ENCODE measurements around the gene NUDT6.

The NUDT6 gene

GRCh38 chr4:122921971-122922876 lies at the start of gene NUDT6:
Gene NUDT6, minus strand, starts transcription at chr4:122922597. Its CDS starts 25 bp downstream, at chr4:122922572.
- H3K27me3 ChIP-seq (ENCODE audit: insufficient read depth, low read length), result no peaks in the 10 kb centered on the region
- H3K27ac ChIP-seq (ENCODE audit: low read length), result peak within 1 kb of the TSS; percentile 46
- H3K4me1 ChIP-seq (ENCODE audit: insufficient read depth, low read length), result peaks cover 6% of the 10 kb centered on the region; the same call in 1 of the 2 replicates
- H3K4me3 ChIP-seq (ENCODE audit: low read length), result peak within 1 kb of the TSS; percentile 97
- H3K36me3 ChIP-seq (ENCODE audit: insufficient read depth, low read depth, low read length), result 0 out of 2 replicates have a peak, but pooled peaks cover under 1% of the 10 kb centered on the region
- peak within 1 kb of the TSS; percentile 91 for H3K9ac ChIP-seq (ENCODE audit: low read depth, low read length)
- no peaks in the 10 kb centered on the region for H3K9me3 ChIP-seq (ENCODE audit: insufficient read depth, low read depth, low read length)

GRCh38 chr4:122968227-122968812 lies 45.9 kb upstream of the NUDT6 start:
- no peaks in the 10 kb centered on the region for H3K27me3 ChIP-seq (ENCODE audit: insufficient read depth, low read length)
- no peak overlapping the region for H3K9ac ChIP-seq (ENCODE audit: low read depth, low read length)
- no peaks in the 10 kb centered on the region; the same call in 1 of the 2 replicates for H3K4me1 ChIP-seq (ENCODE audit: insufficient read depth, low read length)
- no peak overlapping the region for H3K27ac ChIP-seq (ENCODE audit: low read length)
- no peaks in the 10 kb centered on the region for H3K9me3 ChIP-seq (ENCODE audit: insufficient read depth, low read depth, low read length)
- H3K4me3 ChIP-seq (ENCODE audit: low read length), result no peak overlapping the region
- H3K36me3 ChIP-seq (ENCODE audit: insufficient read depth, low read depth, low read length), result peaks cover 2% of the 10 kb centered on the region; the same call in 1 of the 2 replicates

GRCh38 chr4:122967231-122967630 lies 44.8 kb upstream of the NUDT6 start:
- H3K36me3 ChIP-seq (ENCODE audit: insufficient read depth, low read depth, low read length), result peaks cover 8% of the 10 kb centered on the region; the same call in 1 of the 2 replicates
- no peak overlapping the region for H3K4me3 ChIP-seq (ENCODE audit: low read length)
- no peak overlapping the region for H3K27ac ChIP-seq (ENCODE audit: low read length)
- no peaks in the 10 kb centered on the region; the same call in 1 of the 2 replicates for H3K4me1 ChIP-seq (ENCODE audit: insufficient read depth, low read length)
- no peaks in the 10 kb centered on the region for H3K9me3 ChIP-seq (ENCODE audit: insufficient read depth, low read depth, low read length)
- H3K27me3 ChIP-seq (ENCODE audit: insufficient read depth, low read length), result no peaks in the 10 kb centered on the region
- no peak overlapping the region for H3K9ac ChIP-seq (ENCODE audit: low read depth, low read length)

DNA sequence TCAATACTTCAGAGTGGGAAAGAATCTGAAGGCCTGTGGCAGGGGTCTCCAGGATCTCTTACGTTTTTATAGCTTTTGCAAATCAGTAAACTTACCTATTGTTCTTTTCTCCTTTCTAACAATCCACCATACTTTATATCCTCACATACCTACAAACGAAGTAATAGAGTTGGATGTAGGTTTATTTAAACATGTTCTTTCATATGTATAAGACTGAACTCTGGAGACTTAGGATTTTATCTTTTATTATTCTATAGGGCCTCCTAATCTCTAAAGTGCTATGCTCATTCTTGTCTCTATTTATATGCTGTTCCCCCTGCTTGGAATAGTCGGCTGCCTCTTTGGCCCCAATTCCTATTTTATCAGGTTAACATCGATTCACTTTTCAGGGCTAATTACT lies 43.8 kb upstream of the NUDT6 start:
- Histone ChIP-seq H3K27ac (ENCODE audit: low read length) (no peak overlapping the region), H3K27me3 (ENCODE audit: insufficient read depth, low read length) (no peaks in the 10 kb centered on the region), H3K36me3 (ENCODE audit: insufficient read depth, low read depth, low read length) (peaks cover 18% of the 10 kb centered on the region; the same call in 1 of the 2 replicates), H3K4me3 (ENCODE audit: low read length) (no peak overlapping the region), H3K9me3 (ENCODE audit: insufficient read depth, low read depth, low read length) (no peaks in the 10 kb centered on the region), H3K9ac (ENCODE audit: low read depth, low read length) (no peak overlapping the region), H3K4me1 (ENCODE audit: insufficient read depth, low read length) (no peaks in the 10 kb centered on the region; the same call in 1 of the 2 replicates)

DNA sequence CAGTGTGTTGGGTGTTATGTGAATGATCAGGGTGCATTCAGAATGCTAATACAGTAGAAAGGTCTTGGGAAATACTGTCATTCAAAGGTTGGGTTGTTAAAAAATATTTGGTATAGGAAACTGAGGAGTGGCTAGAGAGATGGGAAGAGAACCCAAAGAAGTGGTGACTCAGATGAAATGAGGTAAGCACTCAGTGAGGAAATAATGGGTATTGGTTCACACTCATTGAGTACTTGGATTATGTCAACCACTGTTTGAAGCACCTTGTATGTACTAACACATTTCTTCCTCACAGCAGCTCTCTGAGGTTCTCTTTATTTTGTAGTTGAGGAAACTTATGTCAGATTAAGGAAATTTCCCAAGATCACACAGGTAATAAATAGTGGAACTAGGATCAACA lies 40.8 kb upstream of the NUDT6 start:
- H3K4me1 ChIP-seq (ENCODE audit: insufficient read depth, low read length), result no peaks in the 10 kb centered on the region; the same call in 1 of the 2 replicates
- H3K36me3 ChIP-seq (ENCODE audit: insufficient read depth, low read depth, low read length), result peaks cover 30% of the 10 kb centered on the region; the same call in 1 of the 2 replicates
- no peaks in the 10 kb centered on the region for H3K27me3 ChIP-seq (ENCODE audit: insufficient read depth, low read length)
- no peaks in the 10 kb centered on the region for H3K9me3 ChIP-seq (ENCODE audit: insufficient read depth, low read depth, low read length)
- H3K4me3 ChIP-seq (ENCODE audit: low read length), result no peak overlapping the region
- H3K27ac ChIP-seq (ENCODE audit: low read length), result no peak overlapping the region
- no peak overlapping the region for H3K9ac ChIP-seq (ENCODE audit: low read depth, low read length)

- Histone ChIP-seq H3K4me1 (ENCODE audit: insufficient read depth, low read length) (no peaks in the 10 kb centered on the region), H3K36me3 (ENCODE audit: insufficient read depth, low read depth, low read length) (peaks cover 39% of the 10 kb centered on the region; the same call in 1 of the 2 replicates), H3K27ac (ENCODE audit: low read length) (no peak overlapping the region)
Measured at GRCh38 chr4:122960611-122961000, 38.2 kb upstream of the NUDT6 start.

GRCh38 chr4:122959981-122960610 lies 37.7 kb upstream of the NUDT6 start:
- Histone ChIP-seq H3K27ac (ENCODE audit: low read length) (no peak overlapping the region), H3K9me3 (ENCODE audit: insufficient read depth, low read depth, low read length) (no peaks in the 10 kb centered on the region), H3K4me1 (ENCODE audit: insufficient read depth, low read length) (no peaks in the 10 kb centered on the region), H3K27me3 (ENCODE audit: insufficient read depth, low read length) (no peaks in the 10 kb centered on the region), H3K4me3 (ENCODE audit: low read length) (no peak overlapping the region), H3K9ac (ENCODE audit: low read depth, low read length) (no peak overlapping the region), H3K36me3 (ENCODE audit: insufficient read depth, low read depth, low read length) (peaks cover 39% of the 10 kb centered on the region; the same call in 1 of the 2 replicates)

More at GRCh38 chr4:122960611-122961000, 38.2 kb upstream of the NUDT6 start:
- no peaks in the 10 kb centered on the region for H3K27me3 ChIP-seq (ENCODE audit: insufficient read depth, low read length)
- H3K4me3 ChIP-seq (ENCODE audit: low read length), result no peak overlapping the region
- no peaks in the 10 kb centered on the region for H3K9me3 ChIP-seq (ENCODE audit: insufficient read depth, low read depth, low read length)
- no peak overlapping the region for H3K9ac ChIP-seq (ENCODE audit: low read depth, low read length)

DNA sequence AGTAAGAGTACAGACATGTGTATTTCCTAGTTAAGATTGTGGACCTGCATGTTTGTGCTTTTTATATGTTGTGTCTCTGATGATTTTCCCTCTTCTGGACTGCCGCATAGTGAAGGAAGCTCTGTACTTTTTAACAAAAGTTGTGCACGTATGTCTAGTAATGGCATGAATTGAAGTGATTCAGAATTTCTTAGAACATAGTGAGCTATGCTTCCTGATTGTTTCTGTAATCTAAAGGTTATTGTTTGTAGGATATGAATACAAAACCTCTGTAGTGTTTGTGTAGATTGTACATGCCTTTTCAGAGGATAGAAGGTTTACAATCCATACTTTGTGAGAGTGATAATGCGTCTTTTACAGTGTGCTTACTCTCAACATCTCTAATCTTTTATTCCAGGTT lies 37.0 kb upstream of the NUDT6 start:
- Histone ChIP-seq H3K27me3 (ENCODE audit: insufficient read depth, low read length) (no peaks in the 10 kb centered on the region), H3K4me1 (ENCODE audit: insufficient read depth, low read length) (no peaks in the 10 kb centered on the region), H3K4me3 (ENCODE audit: low read length) (no peak overlapping the region), H3K9me3 (ENCODE audit: insufficient read depth, low read depth, low read length) (no peaks in the 10 kb centered on the region), H3K27ac (ENCODE audit: low read length) (no peak overlapping the region), H3K36me3 (ENCODE audit: insufficient read depth, low read depth, low read length) (peaks cover 39% of the 10 kb centered on the region; the same call in 1 of the 2 replicates), H3K9ac (ENCODE audit: low read depth, low read length) (no peak overlapping the region)

GRCh38 chr4:122958505-122958904 lies 36.1 kb upstream of the NUDT6 start:
- H3K27ac ChIP-seq (ENCODE audit: low read length), result no peak overlapping the region
- H3K4me1 ChIP-seq (ENCODE audit: insufficient read depth, low read length), result no peaks in the 10 kb centered on the region
- no peaks in the 10 kb centered on the region for H3K27me3 ChIP-seq (ENCODE audit: insufficient read depth, low read length)
- no peaks in the 10 kb centered on the region for H3K9me3 ChIP-seq (ENCODE audit: insufficient read depth, low read depth, low read length)
- no peak overlapping the region for H3K9ac ChIP-seq (ENCODE audit: low read depth, low read length)
- H3K36me3 ChIP-seq (ENCODE audit: insufficient read depth, low read depth, low read length), result peaks cover 42% of the 10 kb centered on the region
- H3K4me3 ChIP-seq (ENCODE audit: low read length), result no peak overlapping the region

DNA sequence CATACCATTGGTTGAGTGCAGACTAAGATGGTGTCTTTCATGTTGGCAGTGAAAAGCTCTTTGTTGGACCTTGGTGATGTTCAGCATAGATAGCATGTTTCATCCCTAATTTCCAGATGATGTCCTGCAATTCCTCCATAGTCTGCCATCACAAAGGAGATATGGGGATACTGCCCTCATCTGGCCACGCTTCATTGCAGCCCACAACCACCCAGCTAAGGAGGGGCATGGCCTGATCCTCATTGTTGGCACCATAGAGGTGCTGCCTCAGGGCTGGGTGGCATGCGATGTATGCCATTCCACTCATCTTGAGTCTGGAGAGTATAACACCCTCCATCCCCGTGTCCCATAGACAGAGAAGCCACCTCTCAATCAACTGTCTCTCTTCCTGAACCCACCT lies 31.5 kb upstream of the NUDT6 start:
- Histone ChIP-seq H3K27me3 (ENCODE audit: insufficient read depth, low read length) (no peaks in the 10 kb centered on the region), H3K36me3 (ENCODE audit: insufficient read depth, low read depth, low read length) (peaks cover 56% of the 10 kb centered on the region), H3K4me3 (ENCODE audit: low read length) (no peak overlapping the region), H3K27ac (ENCODE audit: low read length) (no peak overlapping the region), H3K9ac (ENCODE audit: low read depth, low read length) (no peak overlapping the region), H3K9me3 (ENCODE audit: insufficient read depth, low read depth, low read length) (no peaks in the 10 kb centered on the region), H3K4me1 (ENCODE audit: insufficient read depth, low read length) (no peaks in the 10 kb centered on the region)

- Histone ChIP-seq H3K4me3 (ENCODE audit: low read length) (no peak overlapping the region), H3K27ac (ENCODE audit: low read length) (no peak overlapping the region), H3K9ac (ENCODE audit: low read depth, low read length) (no peak overlapping the region), H3K9me3 (ENCODE audit: insufficient read depth, low read depth, low read length) (no peaks in the 10 kb centered on the region), H3K36me3 (ENCODE audit: insufficient read depth, low read depth, low read length) (peaks cover 66% of the 10 kb centered on the region), H3K27me3 (ENCODE audit: insufficient read depth, low read length) (no peaks in the 10 kb centered on the region), H3K4me1 (ENCODE audit: insufficient read depth, low read length) (no peaks in the 10 kb centered on the region)
Measured at GRCh38 chr4:122952028-122952427, 29.6 kb upstream of the NUDT6 start.

All from iPS-20b (cell line).